ENCODE data around the gene STX17. TPM values are rescaled to one million over a fixed set of nuclear protein-coding genes. Genes with fewer than 3 reads are reported as not detected.
"Not testable (repeated sequence)": the region's sequence is repeated elsewhere in the genome, so short reads cannot be mapped to it uniquely, and the experiment has no call there.

STX17 gene
- polyA plus RNA-seq (ENCODE audit: insufficient read length in 10 of 10) = 10 to 100 TPM; 11.4 to 17.7 (median 13.9) TPM
- long read RNA-seq, donor 1, partial matches to known transcripts = 0 of 3 reads
- long read RNA-seq, donor 1, other reads (novel, unspliced or antisense) = 0 of 3 reads
- long read RNA-seq, donor 2, partial matches to known transcripts = 0 of 5 reads
- long read RNA-seq, donor 2, other reads (novel, unspliced or antisense) = 0 of 5 reads
- long read RNA-seq, donor 3 = 0 reads
- long read RNA-seq, donor 4, partial matches to known transcripts = 0 of 3 reads
- long read RNA-seq, donor 4, other reads (novel, unspliced or antisense) = 0 of 3 reads
- long read RNA-seq, donor 5, transcript STX17-201 (8 exons, 2,713 nt) = major isoform, 8 of 8 reads
- long read RNA-seq, donor 5, partial matches to known transcripts = 0 of 8 reads
- long read RNA-seq, donor 5, other reads (novel, unspliced or antisense) = 0 of 8 reads
- long read RNA-seq, donor 6, partial matches to known transcripts = 9 of 13 reads
- long read RNA-seq, donor 6, other reads (novel, unspliced or antisense) = 0 of 13 reads
- long read RNA-seq, donor 7, partial matches to known transcripts = 0 of 2 reads
- long read RNA-seq, donor 7, other reads (novel, unspliced or antisense) = 0 of 2 reads
- long read RNA-seq, donor 8, partial matches to known transcripts = 0 of 4 reads
- long read RNA-seq, donor 8, other reads (novel, unspliced or antisense) = 0 of 4 reads
- long read RNA-seq, donor 9, partial matches to known transcripts = 0 of 1 reads
- long read RNA-seq, donor 9, other reads (novel, unspliced or antisense) = 0 of 1 reads

GRCh38 chr9:99906403-99907207, at the start of gene STX17:
TSS of gene STX17 (plus strand) at chr9:99906654. CDS start at chr9:99915240, 8,586 bp downstream.
- DNase-seq = peak; percentile 58 to 94 (median 79)

GRCh38 chr9:99857576-99857975, 48.9 kb upstream of the STX17 start:
- not testable (repeated sequence) for DNase-seq

GRCh38 chr9:99858087-99858486, 48.4 kb upstream of the STX17 start:
- DNase-seq = no peak

- DNase-seq = peak in 2 of 3 donors; percentile 40 to 65
Observed at GRCh38 chr9:99859243-99859980, 47.0 kb upstream of the STX17 start.

GRCh38 chr9:99860266-99860665, 46.2 kb upstream of the STX17 start:
- DNase-seq = peak in 2 of 3 donors; percentile 13 to 63

GRCh38 chr9:99863955-99864354, 42.5 kb upstream of the STX17 start:
- DNase-seq = no peak

- no peak for DNase-seq
Observed at GRCh38 chr9:99866398-99866797, 40.1 kb upstream of the STX17 start.

GRCh38 chr9:99867536-99867935, 38.9 kb upstream of the STX17 start:
- DNase-seq = no peak

- DNase-seq = no peak
Observed at GRCh38 chr9:99867968-99868367, 38.5 kb upstream of the STX17 start.

- no peak for DNase-seq
Observed at GRCh38 chr9:99868845-99869244, 37.6 kb upstream of the STX17 start.

- peak in 1 of 3 donors; percentile 33 for DNase-seq
Observed at GRCh38 chr9:99870126-99870525, 36.3 kb upstream of the STX17 start.

- DNase-seq = peak in 1 of 3 donors; percentile 20
Observed at GRCh38 chr9:99873531-99873930, 32.9 kb upstream of the STX17 start.

GRCh38 chr9:99873943-99874584, 32.4 kb upstream of the STX17 start:
- no peak for DNase-seq

- no peak for DNase-seq
Observed at GRCh38 chr9:99876190-99876589, 30.3 kb upstream of the STX17 start.

GRCh38 chr9:99878651-99879050, 27.8 kb upstream of the STX17 start:
- DNase-seq = no peak

- no peak for DNase-seq
Observed at GRCh38 chr9:99881769-99882168, 24.7 kb upstream of the STX17 start.

- no peak for DNase-seq
Observed at GRCh38 chr9:99885747-99886146, 20.7 kb upstream of the STX17 start.

- no peak for DNase-seq
Observed at GRCh38 chr9:99889120-99889519, 17.3 kb upstream of the STX17 start.

GRCh38 chr9:99894826-99895225, 11.6 kb upstream of the STX17 start:
- no peak for DNase-seq

GRCh38 chr9:99895510-99895909, 10.9 kb upstream of the STX17 start:
- DNase-seq = no peak

- no peak for DNase-seq
Observed at GRCh38 chr9:99896119-99896518, 10.3 kb upstream of the STX17 start.

All from muscle of back (tissue), 13 donors.